GM18870 (cell line): ENCODE data around the gene SYTL1.

Experiments used
- ATAC-seq: cut with Tn5 transposase; IDR thresholded peaks from one replicate; pipeline ENCODE4 v1.9.1; 2021; ENCODE audit warnings: moderate library complexity; ENCODE audit not compliant: unreplicated experiment

The SYTL1 gene

GRCh38 chr1:27341525-27342252, at the start of gene SYTL1:
Gene SYTL1, plus strand, starts transcription at chr1:27342022. Its CDS starts 3,313 bp downstream, at chr1:27345335.
- ATAC-seq: no peak

GRCh38 chr1:27292106-27292505, 49.7 kb upstream of the SYTL1 start:
- ATAC-seq: no peak

- ATAC-seq: no peak
Observed at GRCh38 chr1:27293915-27294314, 47.9 kb upstream of the SYTL1 start.

- no peak for ATAC-seq
Observed at GRCh38 chr1:27296773-27297291, 45.0 kb upstream of the SYTL1 start.

- ATAC-seq: no peak
Observed at GRCh38 chr1:27297903-27298302, 43.9 kb upstream of the SYTL1 start.

- ATAC-seq: no peak
Observed at GRCh38 chr1:27298632-27299384, 43.0 kb upstream of the SYTL1 start.

GRCh38 chr1:27299385-27300271, 42.2 kb upstream of the SYTL1 start:
- no peak for ATAC-seq

- no peak for ATAC-seq
Observed at GRCh38 chr1:27300341-27301051, 41.3 kb upstream of the SYTL1 start.

- no peak for ATAC-seq
Observed at GRCh38 chr1:27301052-27301422, 40.8 kb upstream of the SYTL1 start.

GRCh38 chr1:27301582-27302199, 40.1 kb upstream of the SYTL1 start:
- no peak for ATAC-seq

- ATAC-seq: no peak
Observed at GRCh38 chr1:27302612-27303011, 39.2 kb upstream of the SYTL1 start.

GRCh38 chr1:27303509-27303908, 38.3 kb upstream of the SYTL1 start:
- ATAC-seq: no peak

GRCh38 chr1:27306071-27306470, 35.8 kb upstream of the SYTL1 start:
- no peak for ATAC-seq

- no peak for ATAC-seq
Observed at GRCh38 chr1:27306892-27307761, 34.7 kb upstream of the SYTL1 start.

- no peak for ATAC-seq
Observed at GRCh38 chr1:27307874-27308598, 33.8 kb upstream of the SYTL1 start.

- no peak for ATAC-seq
Observed at GRCh38 chr1:27314169-27314568, 27.7 kb upstream of the SYTL1 start.

GRCh38 chr1:27314737-27315136, 27.1 kb upstream of the SYTL1 start:
- no peak for ATAC-seq

- ATAC-seq: no peak
Observed at GRCh38 chr1:27316860-27317259, 25.0 kb upstream of the SYTL1 start.

- no peak for ATAC-seq
Observed at GRCh38 chr1:27318136-27318535, 23.7 kb upstream of the SYTL1 start.
